ENCODE results near the gene NBPF11.
"Not testable (repeated sequence)": the region's sequence is repeated elsewhere in the genome, so short reads cannot be mapped to it uniquely, and the experiment has no call there.

DNA sequence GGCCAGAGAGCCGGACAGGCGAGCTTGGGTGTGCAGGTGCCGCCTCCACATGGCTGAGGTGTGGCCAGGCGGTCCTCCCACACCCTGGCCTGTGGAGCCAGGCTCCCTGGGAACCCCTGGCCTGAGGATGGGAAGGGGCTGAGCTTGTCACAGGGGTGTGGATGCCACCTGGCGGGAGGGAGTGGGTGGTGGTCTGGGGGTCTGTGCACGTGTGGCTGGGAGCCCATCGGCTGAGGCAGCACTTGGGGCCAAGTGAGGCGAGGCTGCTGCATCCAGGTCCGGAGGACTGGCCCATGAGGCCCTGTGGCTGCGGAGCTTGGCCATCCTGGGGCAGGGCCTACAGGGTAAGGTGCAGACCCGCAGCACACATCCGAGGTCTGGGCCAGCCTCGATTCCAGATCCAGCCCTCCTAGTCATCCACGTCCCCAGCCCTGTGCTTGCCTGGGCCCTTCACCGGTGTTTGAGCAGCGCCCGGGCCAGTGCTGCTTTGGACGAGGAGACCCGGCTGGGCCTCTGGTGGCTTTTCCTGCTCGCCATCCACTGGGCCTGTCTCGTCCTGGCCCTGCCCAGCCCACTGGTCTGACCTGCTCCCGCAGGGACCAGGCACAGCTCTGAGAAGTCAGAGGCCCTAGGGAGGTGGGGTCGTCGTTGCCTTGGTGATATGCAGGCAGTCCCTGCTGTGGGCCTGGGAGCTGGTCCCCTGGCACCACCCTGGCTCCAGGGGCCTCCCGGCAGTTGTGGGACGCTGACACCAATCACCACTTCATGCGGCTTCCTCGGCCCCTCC, 4.8 kb downstream of the NBPF11 start:
- TF ChIP-seq, protein P1, sequence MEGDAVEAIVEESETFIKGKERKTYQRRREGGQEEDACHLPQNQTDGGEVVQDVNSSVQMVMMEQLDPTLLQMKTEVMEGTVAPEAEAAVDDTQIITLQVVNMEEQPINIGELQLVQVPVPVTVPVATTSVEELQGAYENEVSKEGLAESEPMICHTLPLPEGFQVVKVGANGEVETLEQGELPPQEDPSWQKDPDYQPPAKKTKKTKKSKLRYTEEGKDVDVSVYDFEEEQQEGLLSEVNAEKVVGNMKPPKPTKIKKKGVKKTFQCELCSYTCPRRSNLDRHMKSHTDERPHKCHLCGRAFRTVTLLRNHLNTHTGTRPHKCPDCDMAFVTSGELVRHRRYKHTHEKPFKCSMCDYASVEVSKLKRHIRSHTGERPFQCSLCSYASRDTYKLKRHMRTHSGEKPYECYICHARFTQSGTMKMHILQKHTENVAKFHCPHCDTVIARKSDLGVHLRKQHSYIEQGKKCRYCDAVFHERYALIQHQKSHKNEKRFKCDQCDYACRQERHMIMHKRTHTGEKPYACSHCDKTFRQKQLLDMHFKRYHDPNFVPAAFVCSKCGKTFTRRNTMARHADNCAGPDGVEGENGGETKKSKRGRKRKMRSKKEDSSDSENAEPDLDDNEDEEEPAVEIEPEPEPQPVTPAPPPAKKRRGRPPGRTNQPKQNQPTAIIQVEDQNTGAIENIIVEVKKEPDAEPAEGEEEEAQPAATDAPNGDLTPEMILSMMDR (IDR thresholded peaks at IDR 0.05) = not testable (repeated sequence)
- not testable (repeated sequence) for TF ChIP-seq TCF7 (CRISPR knock-in tag; IDR thresholded peaks at IDR 0.05; ENCODE audit: low read depth); ETV6 (CRISPR knock-in tag; IDR thresholded peaks at IDR 0.05); SMAD3 (CRISPR knock-in tag; IDR thresholded peaks at IDR 0.05; ENCODE audit: borderline replicate concordance); ZBTB21 (CRISPR knock-in tag; IDR thresholded peaks at IDR 0.05; ENCODE audit: borderline replicate concordance); ZNF416 (CRISPR knock-in tag; IDR thresholded peaks at IDR 0.05); NFE2L1 (CRISPR knock-in tag; IDR thresholded peaks at IDR 0.05); NFATC4 (CRISPR knock-in tag; IDR thresholded peaks at IDR 0.05); ESRRA (CRISPR knock-in tag; IDR thresholded peaks at IDR 0.05; ENCODE audit: borderline replicate concordance); JUN (CRISPR knock-in tag; IDR thresholded peaks at IDR 0.05)
- TF ChIP-seq, protein P2, sequence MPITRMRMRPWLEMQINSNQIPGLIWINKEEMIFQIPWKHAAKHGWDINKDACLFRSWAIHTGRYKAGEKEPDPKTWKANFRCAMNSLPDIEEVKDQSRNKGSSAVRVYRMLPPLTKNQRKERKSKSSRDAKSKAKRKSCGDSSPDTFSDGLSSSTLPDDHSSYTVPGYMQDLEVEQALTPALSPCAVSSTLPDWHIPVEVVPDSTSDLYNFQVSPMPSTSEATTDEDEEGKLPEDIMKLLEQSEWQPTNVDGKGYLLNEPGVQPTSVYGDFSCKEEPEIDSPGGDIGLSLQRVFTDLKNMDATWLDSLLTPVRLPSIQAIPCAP (CRISPR knock-in tag; IDR thresholded peaks at IDR 0.05) = not testable (repeated sequence)
- TF ChIP-seq, protein P3, sequence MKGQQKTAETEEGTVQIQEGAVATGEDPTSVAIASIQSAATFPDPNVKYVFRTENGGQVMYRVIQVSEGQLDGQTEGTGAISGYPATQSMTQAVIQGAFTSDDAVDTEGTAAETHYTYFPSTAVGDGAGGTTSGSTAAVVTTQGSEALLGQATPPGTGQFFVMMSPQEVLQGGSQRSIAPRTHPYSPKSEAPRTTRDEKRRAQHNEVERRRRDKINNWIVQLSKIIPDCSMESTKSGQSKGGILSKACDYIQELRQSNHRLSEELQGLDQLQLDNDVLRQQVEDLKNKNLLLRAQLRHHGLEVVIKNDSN (CRISPR knock-in tag; IDR thresholded peaks at IDR 0.05) = not testable (repeated sequence)
